NCI-H128 (cell line): ENCODE results near the gene EPB41L1.

ENCODE experiments used
- DNase-seq: peaks from one replicate; lab custom pipeline; 2025; ENCODE audit not compliant: unreplicated experiment; lab: John Stamatoyannopoulos, UW

Gene EPB41L1

DNA sequence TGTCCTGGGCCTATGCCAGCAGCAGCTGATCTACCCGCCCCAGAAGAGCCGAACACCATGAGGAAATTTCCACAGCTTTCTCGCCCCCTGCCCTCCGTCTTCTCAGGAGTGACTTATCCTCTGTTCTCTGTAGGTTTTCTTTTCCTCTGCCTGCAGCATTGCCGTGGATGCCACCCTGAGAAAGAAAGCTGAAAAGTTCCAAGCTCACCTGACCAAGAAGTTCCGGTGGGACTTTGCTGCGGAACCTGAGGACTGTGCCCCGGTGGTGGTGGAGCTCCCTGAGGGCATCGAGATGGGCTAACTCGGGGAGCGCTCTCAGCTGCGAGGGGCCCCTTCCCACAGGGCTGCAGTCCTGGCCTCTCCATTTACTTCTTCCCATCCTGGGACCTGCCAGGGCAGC lies 100.9 kb downstream of the EPB41L1 start:
- no peak for DNase-seq

DNA sequence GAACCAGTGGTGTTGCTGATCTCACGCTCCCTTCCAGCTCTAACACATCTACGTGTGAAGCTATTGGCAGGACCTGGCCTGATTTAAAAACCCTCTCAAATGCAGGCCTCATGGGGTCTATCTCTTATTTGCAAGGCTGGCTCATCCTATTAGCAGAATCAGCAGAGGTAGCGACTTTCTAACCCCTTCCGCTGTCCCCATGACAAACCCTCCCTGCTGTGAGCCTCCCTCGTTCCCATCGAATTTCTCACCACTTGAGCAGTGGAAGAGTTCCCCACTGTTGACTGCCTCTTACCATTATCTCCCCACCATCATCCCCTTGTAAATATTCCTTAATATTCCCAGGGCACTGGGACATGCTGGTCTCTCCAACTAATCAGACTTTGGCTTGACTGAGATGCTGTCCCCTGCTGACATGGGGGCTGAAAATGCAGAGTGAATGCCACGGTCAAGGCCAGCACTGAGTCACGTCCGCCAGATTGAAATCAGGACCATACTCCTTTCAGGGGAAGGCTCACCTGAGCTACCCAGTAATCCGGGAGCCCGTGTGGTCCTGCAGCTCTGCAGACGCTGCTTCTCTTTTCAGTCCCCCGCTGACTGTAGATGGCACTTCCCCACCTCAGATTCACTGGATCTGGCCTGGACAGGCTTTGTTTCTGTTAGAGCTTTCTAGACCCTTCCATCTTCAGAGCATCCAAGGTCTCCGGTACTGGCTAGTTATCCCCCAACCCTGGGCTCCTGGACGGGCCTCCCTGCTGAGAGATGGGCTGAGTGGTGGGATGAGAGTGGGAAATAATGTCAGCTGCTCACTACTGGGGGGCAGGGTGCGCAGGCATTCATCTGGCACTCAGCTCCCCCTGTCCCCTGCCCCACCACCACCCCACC lies 104.9 kb downstream of the EPB41L1 start:
- no peak for DNase-seq

DNA sequence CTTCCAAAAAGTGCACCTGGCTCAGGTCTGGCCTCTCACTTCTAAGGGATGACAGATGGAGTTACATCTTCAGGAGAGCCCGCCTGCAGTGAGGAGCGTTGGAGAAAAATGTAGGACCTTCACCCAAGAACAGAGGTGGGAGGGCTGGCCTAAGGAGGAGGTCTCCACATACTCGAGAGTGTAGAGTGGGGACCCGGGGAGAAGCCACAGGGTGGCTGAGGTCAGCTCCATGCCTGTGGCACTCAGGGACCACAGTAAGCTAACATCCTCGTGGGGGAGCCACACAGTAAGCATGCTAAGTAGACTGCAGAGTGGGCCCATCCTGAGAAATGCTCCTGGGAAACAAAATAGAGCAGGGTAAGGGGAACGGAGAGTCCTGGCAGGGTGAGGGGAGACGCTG lies 105.8 kb downstream of the EPB41L1 start:
- DNase-seq, result no peak

DNA sequence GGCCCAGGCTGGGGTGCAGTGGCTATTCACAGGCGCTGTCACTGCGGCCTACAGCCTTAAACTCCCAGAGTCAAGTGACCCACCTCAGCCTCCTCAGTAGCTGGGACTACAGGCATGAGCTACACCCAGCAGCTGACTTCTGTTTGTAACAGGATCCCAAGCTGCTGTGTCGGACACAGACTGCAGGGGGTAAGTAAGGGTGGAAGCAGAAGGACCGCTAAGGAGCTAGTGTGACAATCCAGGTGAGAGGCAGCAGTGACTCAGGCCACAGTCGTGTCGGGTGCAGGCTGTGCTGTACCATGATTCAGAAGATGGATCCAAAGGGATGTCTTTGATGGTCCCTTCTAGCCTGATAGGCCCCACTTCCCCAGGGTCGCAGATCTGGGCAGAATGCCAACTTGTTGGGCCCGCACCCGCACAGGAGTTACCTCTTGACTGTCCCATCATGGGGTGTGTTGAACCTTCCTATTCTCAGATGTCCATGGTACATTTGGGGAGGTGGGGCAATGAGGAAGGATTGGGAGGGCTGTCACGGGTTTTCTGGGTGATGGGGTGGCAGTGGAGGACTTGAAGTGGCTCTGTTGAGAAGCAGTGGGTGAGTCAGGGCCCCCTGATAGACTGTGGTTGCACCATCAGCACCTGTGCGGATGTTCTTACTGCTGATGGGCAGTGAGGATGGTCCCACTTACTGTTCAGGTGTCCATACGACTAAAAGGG lies 107.0 kb downstream of the EPB41L1 start:
- DNase-seq, result no peak

DNA sequence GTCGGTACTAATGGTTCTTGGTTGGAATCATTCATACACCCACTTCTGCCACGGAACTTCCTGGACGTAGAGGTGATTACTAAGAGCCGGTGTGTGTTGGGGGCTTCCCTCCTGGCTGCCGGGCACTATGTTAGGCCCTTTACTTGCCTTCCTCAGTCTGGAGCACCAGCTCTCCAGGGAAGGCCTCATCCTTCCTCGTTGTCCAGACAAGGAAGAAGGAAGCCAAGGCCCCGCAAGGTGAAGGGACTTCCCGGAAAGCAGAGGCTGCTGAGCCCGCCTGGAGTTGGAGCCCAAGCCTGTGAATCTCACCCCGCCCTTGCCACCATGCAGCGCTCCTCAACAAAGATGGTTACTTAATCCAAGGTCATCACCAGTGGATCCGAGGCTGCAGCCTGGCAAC lies 107.9 kb downstream of the EPB41L1 start:
- DNase-seq, result no peak

DNA sequence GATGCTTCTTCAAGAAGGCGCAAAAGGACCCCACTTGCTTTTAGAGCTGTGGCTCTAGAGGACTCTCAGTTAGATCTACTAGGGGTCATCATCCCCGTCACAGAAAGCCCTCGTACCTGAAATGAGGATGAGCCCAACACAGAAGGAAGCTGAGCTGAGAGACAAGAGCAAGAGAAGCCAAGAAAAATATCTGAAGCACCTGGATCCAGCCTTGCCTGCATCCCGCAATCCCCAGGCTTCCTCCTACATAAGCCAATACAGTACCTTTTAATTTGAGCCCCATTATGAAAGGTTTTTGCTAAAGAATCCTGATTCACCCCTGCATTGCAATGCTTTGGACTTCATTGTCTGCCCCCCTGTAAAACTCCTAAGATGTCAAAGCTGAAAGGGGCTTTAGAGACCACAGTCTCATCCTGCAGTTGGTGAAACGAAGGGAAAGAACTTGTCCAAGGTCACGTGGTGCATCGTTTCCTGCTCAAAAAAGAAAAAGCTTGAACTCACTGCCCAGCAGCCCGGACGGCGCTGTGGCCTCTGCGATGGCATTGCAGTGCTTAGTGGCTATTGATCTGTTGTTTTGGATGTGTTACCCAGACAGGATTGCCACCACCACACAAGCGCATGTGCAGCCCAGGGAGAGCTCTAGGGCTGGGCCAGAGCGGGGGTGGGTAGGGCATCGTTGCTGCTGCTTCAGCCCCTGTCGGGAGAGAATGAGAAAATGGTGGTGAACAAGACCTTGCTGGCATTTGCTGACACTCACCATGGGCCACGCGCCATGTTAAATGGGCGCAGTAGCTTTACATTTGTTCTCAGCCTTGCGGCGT lies 110.1 kb downstream of the EPB41L1 start:
- DNase-seq, result no peak

DNA sequence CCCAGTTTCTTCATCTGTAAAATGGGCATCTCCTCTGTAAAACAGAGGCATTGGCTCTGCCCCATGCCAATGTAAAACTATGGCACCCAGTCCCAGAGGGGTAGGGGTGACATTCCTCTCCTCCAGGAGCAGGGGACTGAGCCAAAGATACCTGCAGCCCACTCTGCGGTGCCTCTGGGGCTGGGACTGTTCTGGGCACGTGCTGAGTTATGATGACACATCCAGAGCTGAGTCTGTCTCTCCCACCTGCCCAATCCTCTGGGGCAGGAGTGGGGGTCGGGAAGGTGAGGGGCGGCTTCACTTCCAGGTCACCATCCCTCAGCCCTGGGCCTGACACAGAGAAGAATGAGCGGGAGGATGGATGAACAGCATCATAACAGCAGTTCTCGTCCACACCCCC lies 111.6 kb downstream of the EPB41L1 start:
- no peak for DNase-seq

DNA sequence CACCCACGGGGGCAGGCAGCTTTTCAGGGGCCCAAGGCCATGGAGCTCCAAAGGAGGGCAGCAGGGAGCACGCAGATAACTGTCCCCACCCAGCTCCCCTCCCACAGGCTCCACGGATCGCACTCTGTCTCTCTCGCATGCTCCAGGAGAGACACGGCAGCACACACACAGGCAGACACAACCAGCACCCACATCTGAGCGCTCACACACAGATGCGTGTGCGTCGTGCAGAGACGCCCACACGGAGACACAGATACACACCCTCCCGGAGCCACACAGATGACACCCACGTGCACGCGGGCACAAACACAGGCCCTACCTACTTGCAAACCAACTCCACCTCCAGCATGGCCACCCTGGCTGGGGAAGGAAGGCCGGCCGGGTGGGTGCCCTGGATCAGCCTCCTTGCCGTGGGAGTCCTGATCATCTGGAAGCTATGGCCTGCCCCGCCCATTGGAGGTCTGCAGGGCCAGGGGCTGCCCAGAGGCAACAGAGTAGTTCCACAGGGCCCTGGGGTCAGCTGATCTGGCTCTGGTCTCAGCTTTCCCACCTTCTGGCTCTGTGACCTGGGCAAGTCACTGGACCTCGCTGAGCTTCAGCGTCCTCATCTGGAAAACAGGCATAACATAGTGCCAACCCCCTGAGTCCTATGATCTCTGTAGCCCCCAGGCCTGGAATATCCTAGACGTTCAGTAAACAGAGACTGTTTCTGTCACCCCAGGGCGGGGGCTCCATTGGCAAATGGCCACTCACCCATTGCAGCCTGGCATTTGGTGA lies 113.3 kb downstream of the EPB41L1 start:
- no peak for DNase-seq

DNA sequence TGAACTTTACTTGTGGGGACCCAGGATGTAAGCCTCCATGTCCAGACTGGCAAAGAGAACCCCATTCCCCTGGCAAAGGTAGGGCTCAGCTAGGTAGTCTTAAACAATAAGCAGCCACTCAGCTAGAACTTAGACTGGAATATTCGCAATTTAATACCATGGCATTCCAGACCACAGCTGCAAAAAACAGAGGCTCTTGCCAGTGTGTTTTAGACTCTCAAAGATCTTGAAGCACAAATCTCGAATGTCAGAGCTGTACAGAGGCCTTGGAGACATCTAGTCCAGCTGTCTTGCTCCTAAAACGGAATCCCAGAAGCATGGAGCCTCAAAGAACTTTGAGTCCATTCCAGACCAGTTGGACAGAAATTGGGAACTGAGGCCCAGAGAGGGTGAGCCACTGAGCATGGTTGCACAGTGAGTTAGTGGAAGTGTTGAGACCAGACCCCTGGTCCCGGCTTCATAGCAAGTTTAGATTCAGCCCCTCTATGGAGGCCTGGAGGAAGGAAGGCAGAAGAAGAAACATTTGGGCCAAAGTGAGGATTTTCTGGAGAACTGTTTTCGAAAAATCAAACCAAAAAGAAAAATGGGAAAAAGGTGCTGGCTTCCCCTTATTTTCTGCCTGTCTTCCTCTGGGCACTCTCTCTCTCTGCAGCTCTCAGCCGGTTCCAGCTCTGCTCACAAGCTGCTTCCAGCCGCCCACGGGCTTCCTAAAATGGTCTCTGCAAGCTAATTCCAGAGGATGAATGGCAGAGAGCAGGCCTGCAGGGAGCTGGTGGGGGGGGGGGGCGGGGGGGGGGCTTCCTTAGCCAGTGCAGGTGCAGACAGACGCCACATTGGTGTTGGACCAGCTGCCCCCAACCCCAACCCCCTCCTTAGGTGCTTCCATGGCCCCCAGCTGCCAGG lies 114.2 kb downstream of the EPB41L1 start:
- no peak for DNase-seq

DNA sequence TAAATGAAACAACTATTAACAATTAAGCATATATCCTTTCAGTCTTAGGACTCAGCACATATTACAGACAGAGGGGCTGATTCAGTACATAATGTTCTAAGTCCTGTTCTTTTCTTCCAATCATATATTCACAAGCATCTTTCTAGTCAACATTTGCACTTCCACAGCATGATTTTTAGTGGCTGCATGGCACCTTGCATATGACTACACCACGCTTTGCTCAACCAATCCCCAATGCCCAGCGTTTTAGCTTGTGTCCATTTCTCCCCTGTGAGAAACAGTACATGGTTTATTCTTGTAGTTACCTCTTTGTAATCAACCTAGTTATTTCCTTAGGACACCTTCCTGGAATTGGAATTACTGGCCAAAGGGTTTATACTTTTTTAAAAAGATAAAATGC lies 115.0 kb downstream of the EPB41L1 start:
- no peak for DNase-seq

DNA sequence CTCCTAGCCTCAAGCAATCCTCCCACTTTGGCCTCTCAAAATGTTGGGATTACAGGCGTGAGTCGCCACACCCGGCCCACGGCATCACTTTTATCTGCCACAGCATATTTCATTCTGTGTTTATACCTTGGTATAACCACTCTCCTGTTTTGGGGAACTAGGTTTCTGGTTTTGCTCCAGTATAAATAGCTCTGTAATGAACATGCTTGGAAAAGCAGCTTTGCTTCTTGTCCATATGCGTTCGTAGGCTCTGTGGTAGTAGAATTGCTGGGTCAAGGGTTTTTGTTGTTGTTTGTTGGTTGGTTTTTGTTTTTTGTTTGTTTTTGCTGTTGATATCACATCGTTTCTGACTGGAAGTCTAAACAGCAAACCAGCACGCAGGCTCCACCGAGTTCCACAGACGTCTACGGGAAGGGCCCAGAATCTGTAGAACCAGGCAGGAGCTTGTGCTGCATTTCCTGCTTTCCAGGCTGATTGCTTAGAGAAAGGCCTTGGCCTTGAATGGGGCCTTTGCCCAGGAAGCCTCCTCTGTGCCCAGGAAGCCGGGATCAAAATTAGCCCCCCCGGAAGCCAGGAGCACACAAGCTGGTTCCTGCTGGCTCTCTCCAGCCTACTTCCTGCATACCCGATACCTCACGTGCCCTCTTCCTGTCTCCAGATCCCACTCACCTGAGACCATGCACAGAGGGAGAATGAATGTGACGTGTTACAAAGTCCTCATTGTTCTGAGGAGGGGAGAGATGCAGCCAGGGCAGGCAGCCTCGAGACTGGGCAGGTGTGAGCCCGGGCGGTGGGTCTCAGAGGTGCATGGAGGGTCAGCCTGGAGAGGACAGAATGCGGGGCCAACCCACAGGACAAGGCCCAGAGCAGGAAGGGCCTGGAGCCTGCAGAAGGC lies 116.5 kb downstream of the EPB41L1 start:
- no peak for DNase-seq

DNA sequence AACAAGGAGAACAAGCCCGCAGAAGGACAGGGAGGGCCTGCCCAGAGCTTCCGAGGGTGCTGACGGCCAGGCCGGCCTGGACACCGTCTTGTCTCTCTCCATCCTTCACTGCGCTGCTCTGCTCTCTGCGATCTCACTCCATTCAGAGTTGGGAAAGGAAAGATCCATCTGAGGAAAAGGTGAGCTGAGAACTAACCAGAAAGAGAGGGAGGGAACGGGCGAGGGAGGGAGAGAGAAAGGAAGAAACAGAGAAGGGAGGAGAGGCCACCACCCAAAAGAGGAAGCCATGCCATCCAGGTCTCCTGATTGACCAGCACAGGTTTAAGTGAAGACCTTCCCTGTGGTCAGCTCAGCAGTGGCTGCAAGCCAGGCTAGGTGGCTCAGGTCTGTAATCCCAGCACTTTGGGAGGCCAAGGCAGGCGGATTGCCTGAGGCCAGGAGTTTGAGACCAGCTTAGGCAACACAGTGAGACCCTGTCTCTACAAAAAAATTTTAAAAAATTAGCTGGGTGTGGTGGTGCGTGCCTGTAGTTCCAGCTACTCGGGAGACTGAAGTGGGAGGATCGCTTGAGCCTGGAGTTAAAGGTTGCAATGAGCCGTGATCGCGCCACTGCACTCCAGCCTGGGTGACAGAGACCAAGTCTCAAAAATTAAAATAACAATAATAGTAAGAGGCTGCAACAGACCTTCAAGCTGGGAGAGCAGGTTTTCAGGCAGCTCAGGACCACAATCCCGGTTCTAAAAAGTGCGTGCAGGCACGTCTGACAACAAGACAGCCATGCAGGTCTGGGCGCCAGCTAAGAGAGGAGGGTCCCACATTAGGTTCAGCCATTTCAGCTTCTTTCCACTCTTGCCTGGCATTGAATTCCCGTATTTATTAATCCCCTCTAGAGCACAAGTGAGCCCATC lies 117.4 kb downstream of the EPB41L1 start:
- DNase-seq, result no peak

DNA sequence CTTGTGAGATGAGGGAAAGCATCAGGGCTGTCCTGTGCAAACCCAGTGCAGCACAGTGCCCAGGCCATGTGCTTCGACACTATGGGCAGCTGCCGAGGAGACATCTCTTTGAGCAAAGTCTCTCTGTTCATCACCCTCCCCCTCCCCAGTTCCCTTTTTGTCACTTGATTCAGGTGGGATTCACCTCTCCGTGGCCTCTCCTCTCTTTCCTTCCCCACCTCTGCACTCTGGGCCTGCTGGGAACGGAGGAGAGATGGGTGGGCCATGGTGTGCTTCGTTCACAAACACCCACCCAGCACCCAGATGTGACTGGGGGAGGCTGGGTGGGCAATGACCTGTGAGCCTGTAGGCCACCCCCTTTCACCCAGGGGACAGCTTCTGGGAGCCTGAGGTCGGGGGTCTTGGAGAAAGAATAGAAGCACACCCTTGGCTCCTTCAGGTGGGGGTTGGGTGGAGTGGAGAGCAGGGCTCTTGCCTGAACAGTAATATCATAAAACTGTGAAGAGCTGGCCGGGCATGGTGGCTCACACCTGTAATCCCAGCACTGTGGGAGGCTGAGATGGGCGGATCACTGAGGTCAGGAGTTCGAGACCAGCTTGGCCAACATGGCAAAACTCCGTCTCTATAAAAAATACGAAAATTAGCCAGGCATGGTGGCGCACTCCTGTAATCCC lies 118.1 kb downstream of the EPB41L1 start:
- DNase-seq, result no peak

DNA sequence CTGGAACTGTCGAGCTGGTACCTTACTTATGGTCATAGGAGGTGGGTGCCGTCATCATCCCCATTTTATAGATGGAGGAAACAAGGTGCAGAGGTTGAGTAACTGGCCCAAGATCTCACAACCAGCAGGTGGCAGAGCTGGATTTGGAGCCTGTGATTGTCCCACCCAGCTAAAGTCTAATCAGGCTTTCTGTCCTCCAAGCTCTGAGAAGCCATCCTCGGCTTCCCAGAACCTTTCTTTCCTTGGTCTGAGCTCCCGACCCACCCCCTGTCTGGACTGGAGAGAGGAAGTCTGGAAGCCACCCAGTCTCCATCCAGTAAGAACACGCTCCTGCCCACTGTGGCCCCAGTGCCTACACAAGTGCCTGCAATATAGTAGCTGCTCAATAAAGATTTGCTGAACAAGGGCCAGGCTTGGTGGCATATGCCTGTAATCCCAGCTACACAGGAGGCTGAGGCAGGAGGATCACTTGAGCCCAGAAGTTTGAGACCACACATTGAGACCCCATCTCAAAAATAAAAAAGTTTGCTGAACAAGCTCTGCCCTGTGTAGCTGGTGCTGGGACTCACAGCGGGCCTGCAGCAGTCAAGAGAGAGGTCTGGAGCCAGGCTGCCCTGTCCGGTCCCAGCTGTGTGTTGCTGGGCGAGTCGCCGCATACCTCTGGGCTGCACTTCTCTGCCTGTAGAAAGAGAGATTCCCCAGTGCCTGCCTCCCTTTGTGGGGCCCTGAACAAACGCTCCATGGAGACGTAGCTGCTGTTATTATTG lies 119.1 kb downstream of the EPB41L1 start:
- no peak for DNase-seq

DNA sequence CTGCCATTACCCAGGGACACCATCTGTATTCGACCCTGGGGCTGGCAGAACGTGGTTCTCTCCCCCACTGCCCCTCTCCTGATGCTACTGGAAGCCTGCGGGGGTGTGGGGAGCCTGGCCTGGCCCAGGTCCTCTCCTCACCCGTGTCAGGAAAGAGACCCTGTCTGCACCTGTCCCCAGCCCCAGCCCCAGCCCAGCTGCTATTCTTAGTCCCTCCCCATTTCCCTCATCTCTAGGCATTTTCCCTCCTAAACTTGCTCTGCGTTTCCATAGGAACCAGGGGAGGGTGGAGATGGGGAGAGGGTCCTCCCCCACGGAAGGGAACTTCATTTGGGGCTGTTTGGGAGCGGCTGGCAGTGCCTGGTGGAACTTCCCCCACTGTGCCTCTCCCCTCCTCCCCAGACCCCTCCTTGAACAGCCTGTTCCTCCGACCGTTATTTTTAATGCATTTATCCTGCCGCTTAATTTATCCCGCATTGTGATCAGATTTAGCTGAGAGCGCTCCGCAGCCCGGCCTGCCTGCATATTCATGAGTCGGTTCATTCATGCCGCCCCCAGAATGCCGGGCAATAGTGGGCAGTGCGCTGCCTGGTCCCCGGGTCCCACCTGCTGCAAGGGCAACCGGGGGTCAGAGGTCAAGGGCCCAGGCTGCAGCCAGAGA lies 119.8 kb downstream of the EPB41L1 start:
- DNase-seq, result no peak

DNA sequence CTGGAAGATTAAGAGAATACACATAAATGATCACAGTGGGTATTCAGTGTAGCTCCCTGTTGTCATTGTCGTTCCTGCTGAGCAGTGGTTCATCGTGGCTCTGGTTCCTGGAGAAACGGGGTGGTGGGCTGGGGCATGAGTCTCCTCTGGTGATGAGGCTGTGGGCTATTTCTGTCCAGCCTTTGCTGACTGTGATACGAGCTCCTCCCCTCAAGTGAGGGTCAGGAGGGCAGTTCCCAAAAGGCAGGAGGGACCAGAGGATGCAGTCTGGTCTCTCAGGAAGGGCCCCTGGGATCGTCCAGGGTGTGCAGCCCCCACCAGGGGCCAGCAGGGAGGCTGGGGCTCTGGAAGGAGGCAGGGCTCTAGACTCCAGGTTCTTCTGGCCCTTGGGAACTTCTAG lies 120.5 kb downstream of the EPB41L1 start:
- DNase-seq, result no peak
